Measurements from ENCODE around the gene EPSTI1.

- no peak for TF ChIP-seq ZNF8 (CRISPR knock-in tag; IDR thresholded peaks at IDR 0.05)
- TF ChIP-seq PATZ1 (CRISPR knock-in tag; IDR thresholded peaks at IDR 0.05; ENCODE audit: borderline replicate concordance): no peak
- no peak for TF ChIP-seq ZFP3 (CRISPR knock-in tag; IDR thresholded peaks at IDR 0.05)
- no peak for TF ChIP-seq TCF4 (CRISPR knock-in tag; IDR thresholded peaks at IDR 0.05; ENCODE audit: borderline replicate concordance)
- no peak for TF ChIP-seq CSDC2 (CRISPR knock-in tag; IDR thresholded peaks at IDR 0.05)
These were observed 702 bp upstream of the EPSTI1 start for GRCh38 chr13:42992764-42993122.

All from SK-N-SH treated with all-trans-retinoic acid at 6 μM for 48 hours (cell line).